Right kidney (tissue), 1 donor: Measurements from ENCODE around the gene CTDSPL2.
"Not testable (repeated sequence)": the region's sequence is repeated elsewhere in the genome, so short reads cannot be mapped to it uniquely, and the experiment has no call there.

Experiments used
- DNase-seq: peaks from one replicate; pipeline ENCODE4 v3.0.0-alpha.2; 2016

Gene CTDSPL2

GRCh38 chr15:44479343-44479742, 51.9 kb downstream of the CTDSPL2 start:
- no peak for DNase-seq

- DNase-seq: no peak
These were observed 54.7 kb downstream of the CTDSPL2 start for GRCh38 chr15:44482090-44482489.

GRCh38 chr15:44485880-44486279, 58.5 kb downstream of the CTDSPL2 start:
- no peak for DNase-seq

GRCh38 chr15:44489464-44489863, 62.0 kb downstream of the CTDSPL2 start:
- no peak for DNase-seq

- DNase-seq: no peak
These were observed 63.2 kb downstream of the CTDSPL2 start for GRCh38 chr15:44490622-44491021.

GRCh38 chr15:44492040-44492439, 64.6 kb downstream of the CTDSPL2 start:
- DNase-seq: no peak

GRCh38 chr15:44492672-44493071, 65.2 kb downstream of the CTDSPL2 start:
- no peak for DNase-seq

GRCh38 chr15:44495562-44495961, 68.1 kb downstream of the CTDSPL2 start:
- no peak for DNase-seq

- no peak for DNase-seq
These were observed 73.1 kb downstream of the CTDSPL2 start for GRCh38 chr15:44500555-44500954.

GRCh38 chr15:44501768-44502366, 74.4 kb downstream of the CTDSPL2 start:
- no peak for DNase-seq

GRCh38 chr15:44516436-44516835, 89.0 kb downstream of the CTDSPL2 start:
- no peak for DNase-seq

- no peak for DNase-seq
These were observed 92.1 kb downstream of the CTDSPL2 start for GRCh38 chr15:44519537-44519936.

- DNase-seq: no peak
These were observed 97.6 kb downstream of the CTDSPL2 start for GRCh38 chr15:44525018-44525417.

- no peak for DNase-seq
These were observed 99.8 kb downstream of the CTDSPL2 start for GRCh38 chr15:44527241-44527640.

GRCh38 chr15:44529864-44530604, 102.6 kb downstream of the CTDSPL2 start:
- no peak for DNase-seq

- DNase-seq: no peak
These were observed 103.2 kb downstream of the CTDSPL2 start for GRCh38 chr15:44530653-44531052.

GRCh38 chr15:44532275-44532674, 104.8 kb downstream of the CTDSPL2 start:
- not testable (repeated sequence) for DNase-seq

- no peak for DNase-seq
These were observed 105.3 kb downstream of the CTDSPL2 start for GRCh38 chr15:44532689-44533088.

- no peak for DNase-seq
These were observed 107.7 kb downstream of the CTDSPL2 start for GRCh38 chr15:44535092-44535491.

- DNase-seq: no peak
These were observed 108.3 kb downstream of the CTDSPL2 start for GRCh38 chr15:44535523-44536301.

GRCh38 chr15:44536302-44536961, 109.0 kb downstream of the CTDSPL2 start:
- DNase-seq: peak; percentile 98

- peak; percentile 94 for DNase-seq
These were observed 109.7 kb downstream of the CTDSPL2 start, which contains the start of gene EIF3J for GRCh38 chr15:44536962-44537734. Gene EIF3J, plus strand, starts transcription at chr15:44537147. Its CDS starts 48 bp downstream, at chr15:44537195.
